Fibroblast of skin of back (primary cell): ENCODE measurements around the gene ANO1.

Experiments used
- DNase-seq: peaks from one replicate; pipeline ENCODE4 v3.0.0-alpha.2; 2013

ANO1 gene

DNA sequence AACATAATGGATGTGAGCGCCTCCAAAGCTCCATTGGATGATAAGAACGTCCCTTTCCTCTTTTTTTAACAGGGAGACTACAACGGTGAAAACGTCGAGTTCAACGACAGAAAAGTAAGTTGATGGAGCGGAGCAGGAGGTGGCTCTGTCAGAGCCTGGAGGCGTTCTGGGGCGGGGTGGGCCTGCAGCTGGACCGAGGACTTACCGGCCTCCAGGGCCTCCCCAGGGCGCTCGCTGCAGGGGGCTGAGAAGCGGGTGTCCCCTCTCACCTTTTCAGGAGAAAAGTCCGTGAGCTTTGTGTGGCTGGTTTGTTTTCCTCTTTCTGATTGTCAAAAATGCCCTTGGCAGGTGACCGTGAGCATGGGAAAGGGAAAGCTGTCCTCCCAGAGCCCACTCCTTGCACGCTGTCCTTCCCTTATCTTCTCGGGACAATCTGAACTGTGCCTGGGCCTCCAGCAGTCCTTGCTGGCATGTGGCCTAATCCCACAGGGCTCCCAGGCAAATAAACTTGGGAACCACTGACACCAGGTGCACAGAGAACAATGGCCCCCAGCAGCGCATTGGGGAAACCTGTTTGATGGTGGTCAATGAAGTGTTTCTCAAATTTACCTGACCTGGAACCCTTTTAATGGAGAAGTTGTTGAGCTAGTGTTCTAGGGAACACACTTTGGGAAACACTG lies 38.4 kb downstream of the ANO1 start:
- DNase-seq = no peak

DNA sequence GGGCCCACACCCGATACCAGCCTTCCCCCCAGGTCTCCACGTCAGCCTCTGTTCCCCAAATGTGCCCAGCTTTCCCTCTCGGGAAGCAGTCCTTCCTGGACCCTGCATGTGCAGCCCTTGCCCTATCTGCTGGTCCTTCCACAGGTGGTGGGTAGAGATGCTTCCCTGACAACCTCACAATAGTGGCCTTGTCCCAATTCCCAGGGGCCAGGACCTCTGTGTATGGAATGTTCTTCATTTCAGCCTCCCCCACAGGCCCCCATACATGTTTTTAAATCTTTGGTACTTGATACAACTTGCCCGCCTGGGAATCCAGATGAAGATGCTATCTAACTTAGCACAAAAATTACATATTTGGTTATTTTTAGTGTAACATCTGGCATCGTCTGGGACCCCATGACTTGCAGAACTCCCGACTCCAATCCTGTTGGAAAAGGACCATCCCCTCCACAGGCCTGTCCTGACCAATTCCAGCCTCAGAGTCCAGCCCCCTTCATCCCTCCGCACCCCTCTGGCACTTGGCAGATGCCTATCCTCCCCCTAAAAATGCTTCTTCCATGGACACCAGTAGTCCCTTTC lies 39.5 kb downstream of the ANO1 start:
- no peak for DNase-seq

DNA sequence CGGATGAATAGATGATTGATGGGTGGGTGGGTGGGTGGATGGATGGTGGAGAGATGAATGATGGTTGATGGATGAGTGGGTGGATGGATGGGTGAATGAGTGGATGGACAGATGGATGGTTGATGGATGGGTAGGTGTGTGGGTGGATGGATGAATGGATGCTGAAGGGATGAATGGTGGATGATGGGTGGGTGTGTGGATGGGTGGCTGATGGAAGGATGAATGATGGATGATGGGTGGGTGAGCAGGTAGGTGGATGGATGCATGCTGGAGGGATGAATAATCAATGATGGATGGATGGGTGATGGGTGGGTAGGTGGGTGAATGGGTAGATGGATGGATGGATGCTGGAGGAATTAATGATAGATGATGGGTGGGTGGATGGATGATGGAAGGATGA lies 40.5 kb downstream of the ANO1 start:
- no peak for DNase-seq

DNA sequence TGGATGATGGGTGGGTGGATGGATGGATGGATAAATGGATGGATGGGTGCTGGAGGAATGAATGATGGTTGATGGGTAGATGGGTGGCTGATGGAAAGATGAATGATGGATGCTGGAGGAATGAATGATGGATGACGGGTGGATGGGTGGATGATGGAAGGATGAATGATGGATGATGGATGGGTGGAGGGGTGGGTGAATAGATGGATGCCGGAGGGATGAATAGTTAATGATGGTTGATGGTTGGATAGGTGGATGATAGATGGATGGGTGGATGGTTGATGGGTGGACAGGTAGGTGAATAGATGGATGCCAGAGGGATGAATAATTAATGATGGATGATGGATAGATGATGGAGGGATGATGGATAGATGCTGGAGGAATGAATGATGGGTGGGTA lies 41.4 kb downstream of the ANO1 start:
- no peak for DNase-seq

- DNase-seq = no peak
Measured at GRCh38 chr11:70120674-70121073, 42.6 kb downstream of the ANO1 start.

- no peak for DNase-seq
Measured at GRCh38 chr11:70122490-70123198, 44.5 kb downstream of the ANO1 start.

- no peak for DNase-seq
Measured at GRCh38 chr11:70123711-70124110, 45.6 kb downstream of the ANO1 start.

DNA sequence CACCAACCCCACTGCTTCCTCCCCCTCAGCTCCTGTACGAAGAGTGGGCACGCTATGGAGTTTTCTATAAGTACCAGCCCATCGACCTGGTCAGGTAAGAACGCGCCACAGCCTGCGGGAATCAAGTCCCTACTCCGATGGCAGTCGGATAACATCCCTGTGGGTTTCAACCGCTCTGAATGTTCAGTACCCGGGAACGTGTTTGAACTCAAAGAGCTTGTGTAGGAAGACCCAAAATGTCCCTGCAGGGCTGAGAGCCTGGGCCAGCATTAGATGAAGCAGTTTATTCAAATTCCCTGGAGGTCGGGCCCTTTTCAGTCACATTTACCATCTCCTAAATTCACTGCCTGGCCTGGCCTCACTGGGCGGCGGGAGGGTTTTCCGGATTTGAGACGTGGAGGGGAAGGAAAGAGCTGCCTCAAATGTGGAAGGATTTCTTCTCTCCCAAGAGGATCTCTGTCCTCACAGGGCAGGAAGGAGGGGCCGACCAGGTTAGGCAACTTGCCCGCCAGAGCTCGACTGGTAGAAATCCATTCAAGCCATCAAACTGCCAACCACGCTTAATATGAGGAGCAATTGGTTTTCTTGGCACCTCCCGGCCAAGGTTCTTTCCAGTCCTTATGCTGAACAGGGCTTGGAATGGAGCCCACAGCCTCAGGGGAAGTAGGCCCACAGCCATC lies 46.3 kb downstream of the ANO1 start:
- DNase-seq = no peak

DNA sequence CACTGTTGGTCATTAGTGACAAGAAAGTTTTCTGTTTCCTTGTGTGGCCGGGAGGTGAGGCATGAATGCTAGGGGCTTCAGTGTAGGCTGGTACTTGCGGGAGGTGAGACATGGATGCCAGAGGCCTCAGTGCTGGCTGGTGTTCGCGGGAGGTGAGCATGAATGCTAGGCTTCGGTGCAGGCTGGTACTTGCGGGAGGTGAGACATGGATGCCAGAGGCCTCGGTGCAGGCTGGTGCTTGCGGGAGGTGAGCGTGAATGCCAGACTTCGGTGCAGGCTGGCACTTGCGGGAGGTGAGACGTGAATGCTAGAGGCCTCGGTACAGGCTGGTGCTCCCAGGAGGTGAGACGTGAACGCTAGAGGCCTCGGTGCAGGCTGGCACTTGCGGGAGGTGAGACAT lies 48.4 kb downstream of the ANO1 start:
- no peak for DNase-seq

DNA sequence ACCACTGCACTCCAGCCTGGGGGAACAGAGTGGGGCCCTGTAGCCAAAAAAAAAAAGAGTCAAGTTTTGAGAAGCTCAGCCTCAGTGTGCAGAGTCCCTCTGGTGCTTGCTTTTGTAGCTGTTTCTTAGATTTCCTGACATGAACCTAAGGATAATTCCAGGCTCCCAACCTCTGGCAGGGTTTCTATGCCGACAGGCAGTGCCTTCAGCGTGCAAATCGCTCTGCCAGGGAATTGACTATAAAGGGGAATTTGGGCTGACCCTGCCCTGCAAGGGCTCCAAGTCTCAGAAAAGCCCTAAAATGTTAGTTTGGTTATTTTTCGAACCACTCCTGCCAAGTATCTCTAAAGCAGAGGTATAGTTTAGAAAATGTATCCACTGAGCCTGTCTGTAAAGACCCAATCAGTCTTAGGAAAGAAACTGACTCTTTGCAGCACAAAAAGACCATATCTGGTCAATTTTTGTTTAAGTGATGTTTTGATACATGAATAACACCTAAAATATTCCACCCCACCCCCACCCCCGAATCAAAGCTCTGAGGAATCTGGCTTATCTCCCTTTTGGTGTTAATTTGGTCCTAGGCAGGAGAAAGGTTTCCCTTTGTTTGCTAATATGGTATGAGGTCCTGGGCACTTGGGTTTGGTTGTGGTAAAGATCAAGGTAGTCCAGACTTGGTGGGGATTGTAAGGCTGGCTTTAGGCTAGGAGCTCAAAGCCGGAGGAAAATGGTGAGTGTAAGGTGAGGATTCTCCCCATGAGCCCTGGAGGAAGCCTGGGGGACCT lies 49.7 kb downstream of the ANO1 start:
- DNase-seq = peak; percentile 78

GRCh38 chr11:70128435-70128906 lies 50.4 kb downstream of the ANO1 start:
- peak; percentile 61 for DNase-seq

DNA sequence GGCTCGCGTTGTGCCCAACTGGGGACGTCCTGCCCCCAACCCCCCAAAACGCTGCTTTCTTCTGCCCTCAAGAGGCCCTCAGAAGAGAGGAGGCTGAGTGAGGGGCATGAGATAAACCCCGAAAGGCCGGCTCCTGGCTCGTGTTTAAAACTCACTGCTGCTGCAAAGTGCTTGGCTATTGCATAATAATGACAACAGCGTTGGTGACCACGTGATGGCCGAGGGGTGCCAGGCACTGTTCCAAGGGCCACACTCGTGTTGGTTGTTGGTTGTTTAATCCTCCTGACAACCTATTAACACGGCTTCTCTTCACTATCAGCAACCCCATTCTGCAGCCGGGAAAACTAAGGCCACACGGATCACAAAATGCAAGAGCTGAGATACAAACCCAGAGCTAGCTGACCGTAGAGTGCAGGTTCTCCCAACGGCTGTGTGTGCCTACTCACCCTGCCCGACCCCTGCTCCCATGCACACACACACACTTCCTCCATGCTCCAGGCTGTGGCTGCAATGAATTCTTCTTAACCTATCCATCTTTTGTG lies 51.0 kb downstream of the ANO1 start:
- no peak for DNase-seq

GRCh38 chr11:70130636-70131035 lies 52.5 kb downstream of the ANO1 start:
- DNase-seq = no peak

- no peak for DNase-seq
Measured at GRCh38 chr11:70131606-70132190, 53.6 kb downstream of the ANO1 start.

- no peak for DNase-seq
Measured at GRCh38 chr11:70132641-70133040, 54.5 kb downstream of the ANO1 start.

- DNase-seq = no peak
Measured at GRCh38 chr11:70133771-70134335, 55.7 kb downstream of the ANO1 start.

- DNase-seq = no peak
Measured at GRCh38 chr11:70134490-70134889, 56.4 kb downstream of the ANO1 start.

DNA sequence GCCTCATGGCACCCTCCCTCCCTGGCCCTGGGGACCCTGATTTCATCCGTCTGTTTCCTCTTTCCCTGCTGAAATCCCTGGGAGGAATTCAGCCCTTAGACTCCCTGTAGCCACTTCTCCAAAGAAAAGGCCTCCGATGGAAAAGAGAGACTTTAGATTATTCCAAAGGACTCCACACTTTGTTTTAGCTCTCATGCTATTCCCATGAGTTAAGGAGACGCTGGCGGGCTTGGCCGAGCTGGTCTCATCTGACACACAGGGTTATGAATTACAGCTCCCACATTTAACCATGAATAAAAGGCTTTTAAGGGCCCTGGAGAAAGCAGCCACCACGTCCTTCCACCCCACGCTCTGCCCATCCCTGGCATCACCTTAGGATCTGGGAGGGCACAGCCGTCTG lies 57.0 kb downstream of the ANO1 start:
- no peak for DNase-seq

DNA sequence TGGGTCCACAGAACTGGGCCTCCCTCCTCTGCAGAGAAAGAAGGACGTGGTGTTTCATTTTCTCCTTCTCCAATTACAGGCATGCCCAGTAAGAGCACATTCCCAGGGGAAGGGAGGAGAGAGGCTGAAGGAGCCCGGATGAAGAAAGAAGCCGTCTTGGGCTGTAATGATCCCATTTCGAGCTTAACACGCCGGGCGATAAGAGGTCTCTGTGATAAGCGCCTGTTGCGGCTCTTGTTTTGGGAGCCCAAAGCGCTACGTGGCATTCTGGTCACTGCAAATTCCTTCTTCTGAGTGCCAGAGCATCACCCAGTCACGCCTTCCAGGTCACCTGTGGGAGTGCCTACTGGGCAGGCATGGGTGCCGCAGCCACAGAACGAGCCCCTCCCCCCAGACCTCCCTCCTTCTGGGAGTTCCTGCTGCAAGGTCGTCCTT lies 57.5 kb downstream of the ANO1 start:
- peak; percentile 33 for DNase-seq

GRCh38 chr11:70137383-70137782 lies 59.3 kb downstream of the ANO1 start:
- no peak for DNase-seq

GRCh38 chr11:70138403-70138802 lies 60.3 kb downstream of the ANO1 start:
- no peak for DNase-seq
